Measurements from ENCODE around the gene LRIG1.

LRIG1 gene

GRCh38 chr3:66418475-66418931, 82.3 kb downstream of the LRIG1 start:
- DNase-seq (ENCODE audit: low read depth): peak; percentile 98
- no peak overlapping the region for H3K4me3 ChIP-seq (ENCODE audit: low read depth, low read length)
- TF ChIP-seq CTCF (IDR thresholded peaks at IDR 0.05; ENCODE audit: control insufficient read depth, extremely low read depth, insufficient read depth): peak; percentile 87

GRCh38 chr3:66416556-66417304, 84.1 kb downstream of the LRIG1 start:
- H3K4me3 ChIP-seq (ENCODE audit: low read depth, low read length): no peak overlapping the region
- TF ChIP-seq CTCF (IDR thresholded peaks at IDR 0.05; ENCODE audit: control insufficient read depth, extremely low read depth, insufficient read depth): no peak
- no peak for DNase-seq (ENCODE audit: low read depth)

GRCh38 chr3:66415867-66416428, 84.9 kb downstream of the LRIG1 start:
- no peak for TF ChIP-seq CTCF (IDR thresholded peaks at IDR 0.05; ENCODE audit: control insufficient read depth, extremely low read depth, insufficient read depth)
- no peak overlapping the region for H3K4me3 ChIP-seq (ENCODE audit: low read depth, low read length)
- no peak for DNase-seq (ENCODE audit: low read depth)

- no peak overlapping the region for H3K4me3 ChIP-seq (ENCODE audit: low read depth, low read length)
- no peak for TF ChIP-seq CTCF (IDR thresholded peaks at IDR 0.05; ENCODE audit: control insufficient read depth, extremely low read depth, insufficient read depth)
- DNase-seq (ENCODE audit: low read depth): no peak
Measured at GRCh38 chr3:66414846-66415245, 86.0 kb downstream of the LRIG1 start.

GRCh38 chr3:66413151-66413751, 87.6 kb downstream of the LRIG1 start:
- no peak for TF ChIP-seq CTCF (IDR thresholded peaks at IDR 0.05; ENCODE audit: control insufficient read depth, extremely low read depth, insufficient read depth)
- DNase-seq (ENCODE audit: low read depth): no peak
- H3K4me3 ChIP-seq (ENCODE audit: low read depth, low read length): no peak overlapping the region

GRCh38 chr3:66411961-66412887, 88.6 kb downstream of the LRIG1 start:
- DNase-seq (ENCODE audit: low read depth): no peak
- no peak overlapping the region for H3K4me3 ChIP-seq (ENCODE audit: low read depth, low read length)
- no peak for TF ChIP-seq CTCF (IDR thresholded peaks at IDR 0.05; ENCODE audit: control insufficient read depth, extremely low read depth, insufficient read depth)
